HepG2 (cell line): ENCODE results near the gene ZNF334. TPM values are rescaled to one million over a fixed set of nuclear protein-coding genes. Genes with fewer than 3 reads are reported as not detected.

ENCODE experiments used
- ATAC-seq: fragments of 200-7000 bp; cut with Tn5 transposase; 3 replicates; pipeline ENCODE4 v1.9.1; 2020; ENCODE audit warnings: mild to moderate bottlenecking, moderate library complexity
- BruUV-seq: library from RNA; stranded (reverse); fragments of 400-500 nt; replicated peaks from 2 replicates; lab custom pipeline; 2021; lab: Mats Ljungman, UMichigan
- CTCF ChIA-PET: fragments of 300-600 bp; formaldehyde crosslinking; extraction: SDS; loops from one replicate; lab custom pipeline; 2021; ENCODE audit warnings: low total read pairs, inconsistent platforms, low intra/inter-chr PET ratio; lab: Yijun Ruan, JAX
- POLR2A ChIA-PET: fragments of 350-600 bp; sonication (Branson Sonifier 250); formaldehyde crosslinking; loops from one replicate; lab custom pipeline; 2020; ENCODE audit warnings: antibody characterized with exemption, inconsistent platforms; lab: Yijun Ruan, JAX
- DNase-seq: peaks from one replicate; pipeline ENCODE4 v3.0.0-alpha.2; 2015; ENCODE audit warnings: low spot score
- FAIRE-seq: peaks from 3 replicates; lab custom pipeline; 2011; peaks lifted over from hg19 to GRCh38; lab: Jason Lieb, UNC
- H2AFZ ChIP-seq: one replicate; pipeline ENCODE4 v1.6.1; 2011; ENCODE audit warnings: low read length, inconsistent platforms
- H3K27ac ChIP-seq: fragments of 300-600 bp; 3 replicates; pipeline ENCODE4 v1.8.0; 2011; ENCODE audit warnings: mixed run types, mild to moderate bottlenecking, mixed read lengths, low read length, inconsistent platforms; ENCODE audit not compliant: insufficient read depth; ENCODE audit errors: extremely low read length
- H3K27me3 ChIP-seq, 2 experiments: fragments of 200-600 bp in 1 of 2; 2 replicates in 1 of 2; 3 replicates in 1 of 2; pipeline versions ENCODE4 v1.6.0 to v1.8.0; 2011; ENCODE audit warnings: low read length in 2 of 2, mild to moderate bottlenecking in 2 of 2, moderate library complexity in 2 of 2, inconsistent platforms in 1 of 2; ENCODE audit not compliant: insufficient read depth in 2 of 2, control insufficient read depth in 1 of 2
- H3K36me3 ChIP-seq, 2 experiments: fragments of 200-600 bp in 1 of 2; replicated peaks in 1 of 2; 2 replicates in 1 of 2; 3 replicates in 1 of 2; pipeline versions ENCODE4 v1.5.1 to v1.8.0; 2011; ENCODE audit warnings: low read length in 2 of 2, inconsistent platforms in 1 of 2; ENCODE audit not compliant: insufficient read depth in 2 of 2, control insufficient read depth in 1 of 2
- H3K4me1 ChIP-seq: 2 replicates; pipeline ENCODE4 v1.5.1; 2012; ENCODE audit warnings: low read length, inconsistent platforms; ENCODE audit not compliant: insufficient read depth
- H3K4me2 ChIP-seq: 2 replicates; pipeline ENCODE4 v1.6.0; 2011; ENCODE audit warnings: low read depth, low read length, inconsistent platforms
- H3K4me3 ChIP-seq, 3 experiments: fragments of 200-600 bp in 1 of 3; sonication (generic), shearing (Covaris generic) in 1 of 3; replicated peaks in 1 of 3; 2 replicates each; pipeline ENCODE4 v1.5.1; 2011 to 2016; ENCODE audit warnings: low read length in 3 of 3, inconsistent platforms in 2 of 3, low read depth in 2 of 3, mild to moderate bottlenecking in 2 of 3, control low read depth in 1 of 3, mixed read lengths in 1 of 3; ENCODE audit not compliant: insufficient read depth in 1 of 3
- H3K79me2 ChIP-seq: one replicate; pipeline ENCODE4 v1.6.1; 2011; ENCODE audit warnings: low read length, inconsistent platforms; ENCODE audit not compliant: insufficient read depth
- H3K9ac ChIP-seq: 2 replicates; pipeline ENCODE4 v1.6.0; 2011; ENCODE audit warnings: mild to moderate bottlenecking, low read depth, low read length, inconsistent platforms; ENCODE audit not compliant: insufficient read depth
- H3K9me3 ChIP-seq: 2 replicates; pipeline ENCODE4 v1.5.1; 2012; ENCODE audit warnings: mild to moderate bottlenecking, low read length
- H4K20me1 ChIP-seq: 2 replicates; pipeline ENCODE4 v1.6.0; 2011; ENCODE audit warnings: inconsistent platforms, mild to moderate bottlenecking, low read length, moderate library complexity; ENCODE audit not compliant: insufficient read depth
- AGO1 ChIP-seq: fragments of 200-400 bp; formaldehyde crosslinking; IDR thresholded peaks from 2 replicates; pipeline ENCODE4 v1.6.1; 2017; ENCODE audit warnings: mild to moderate bottlenecking, low read depth, low read length, moderate library complexity; ENCODE audit not compliant: poor library complexity, severe bottlenecking
- HOXA9 ChIP-seq: sonication (generic); formaldehyde crosslinking; IDR thresholded peaks from 2 replicates; pipeline ENCODE4 v1.8.1; 2022; ENCODE audit warnings: missing genetic modification reagents, mild to moderate bottlenecking, moderate library complexity, borderline replicate concordance
- KLF6 ChIP-seq: IDR thresholded peaks from 2 replicates; pipeline ENCODE4 v1.8.0; 2016; ENCODE audit warnings: missing biosample characterization, missing genetic modification reagents
- MAFG ChIP-seq: sonication (generic); formaldehyde crosslinking; IDR thresholded peaks from 2 replicates; pipeline ENCODE4 v1.5.1; 2020; ENCODE audit warnings: mild to moderate bottlenecking, missing genetic modification reagents
- NFE2L2 ChIP-seq: fragments of 150-350 bp; IDR thresholded peaks from 2 replicates; pipeline ENCODE4 v1.6.1; 2014; ENCODE audit warnings: low read length
- NFYB ChIP-seq: sonication (generic); formaldehyde crosslinking; IDR thresholded peaks from 2 replicates; pipeline ENCODE4 v1.4.0; 2020; ENCODE audit warnings: missing genetic modification reagents
- XRCC5 ChIP-seq: fragments of 200-400 bp; formaldehyde crosslinking; optimal IDR thresholded peaks from 2 replicates; pipeline ENCODE3; 2017; ENCODE audit warnings: mild to moderate bottlenecking, low read length
- ZZZ3 ChIP-seq: sonication (generic); formaldehyde crosslinking; IDR thresholded peaks from 2 replicates; pipeline ENCODE4 v1.4.0; 2020; ENCODE audit warnings: missing genetic modification reagents, mild to moderate bottlenecking, borderline replicate concordance
- WGBS: methylation state at CpG from one replicate; pipeline ENCODE4 v1.1.6; 2017; ENCODE audit warnings: low lambda C conversion rate; 5-methylcytosine and 5-hydroxymethylcytosine counted together
- in situ Hi-C: cut with HindIII; loops from 2 replicates; pipeline ENCODE4 v1.10.0; 2017; ENCODE audit warnings: low pct_unique_long_range_greater_than_20kb; ENCODE audit not compliant: extremely low pct_ligation_motif_present
- intact Hi-C: fragments of 100-400 bp; cut with micrococcal nuclease; formaldehyde crosslinking; loops from one replicate; pipeline ENCODE4 v1.10.0; 2022; ENCODE audit not compliant: unreplicated experiment
- polyA plus RNA-seq, 8 experiments: library from polyadenylated mRNA; depleted of rRNA in 3 of 8; stranded (reverse) in 7 of 8; unstranded in 1 of 8; fragments of >200 nt; fragmentation: Illumina TruSeq in 4 of 8; extraction: Trizol in 4 of 8; gene quantifications; 2 replicates each; pipeline versions ENCODE4 v1.2.1 to v1.2.3, GENCODE V29; 2011 to 2016; ENCODE audit warnings: low read depth in 4 of 8, missing spikeins in 1 of 8, mixed read lengths in 1 of 8; ENCODE audit not compliant: insufficient read depth in 1 of 8
- total RNA-seq, 5 experiments: library from RNA; depleted of rRNA; stranded (reverse); fragments of >200 nt; fragmentation: Illumina TruSeq; extraction: Trizol; gene quantifications; 2 replicates each; pipeline ENCODE4 v1.2.3, GENCODE V29; 2016; ENCODE audit warnings: low read depth in 1 of 5

Gene ZNF334
- total and polyA plus RNA-seq, 2 of the 13 experiments (the other 11 are each of a cell fraction or from before 2014, with no cell fraction given), result 4.8 to 7.8 TPM

DNA sequence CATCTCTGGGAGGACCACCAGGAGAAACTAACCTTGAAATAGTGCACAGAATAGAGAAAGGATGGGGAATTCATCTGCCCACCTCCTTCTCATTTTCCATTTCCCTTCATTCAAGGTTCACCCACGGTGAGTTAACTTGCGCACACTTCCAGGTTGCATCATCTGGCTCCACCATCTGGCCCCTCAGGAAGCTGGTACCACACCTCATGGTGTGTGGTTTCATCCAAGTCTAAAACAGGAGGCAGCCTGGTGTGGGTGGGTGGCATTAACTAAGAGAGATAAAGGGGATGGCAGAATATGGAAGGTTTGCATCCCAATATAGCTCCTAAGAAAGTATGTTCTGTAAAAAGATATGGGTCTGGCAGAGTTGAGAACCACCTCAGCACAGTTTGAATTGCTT, 3.8 kb downstream of the ZNF334 start:
- Histone ChIP-seq H4K20me1 (no peaks in the 10 kb centered on the region), H3K79me2 (no peaks in the 10 kb centered on the region), H3K27ac (no peak overlapping the region), H3K4me1 (no peaks in the 10 kb centered on the region), H3K9ac (no peak overlapping the region), H3K36me3 (no peaks in the 10 kb centered on the region), H3K9me3 (no peaks in the 10 kb centered on the region), H3K4me2 (no peak overlapping the region), H3K4me3 (no peak overlapping the region), H3K27me3 (peaks cover 0 to 11% of the 10 kb centered on the region in 2 experiments; a peak in 2 of 5 replicates), H2AFZ (no peak overlapping the region)
- CTCF ChIA-PET, result no interaction called here
- POLR2A ChIA-PET, result no interaction called here
- ATAC-seq, result no peak
- TF ChIP-seq XRCC5 (no peak), KLF6 (CRISPR knock-in tag) (no peak), NFYB (CRISPR knock-in tag) (no peak)
- intact Hi-C loops, result no loop called here
- BruUV-seq, result no TSS peak
- DNase-seq, result no peak
- in situ Hi-C loops, result no loop called here
- FAIRE-seq, result no peak
- 71% methylated on average over 2 of the region's 2 CpGs for WGBS

DNA sequence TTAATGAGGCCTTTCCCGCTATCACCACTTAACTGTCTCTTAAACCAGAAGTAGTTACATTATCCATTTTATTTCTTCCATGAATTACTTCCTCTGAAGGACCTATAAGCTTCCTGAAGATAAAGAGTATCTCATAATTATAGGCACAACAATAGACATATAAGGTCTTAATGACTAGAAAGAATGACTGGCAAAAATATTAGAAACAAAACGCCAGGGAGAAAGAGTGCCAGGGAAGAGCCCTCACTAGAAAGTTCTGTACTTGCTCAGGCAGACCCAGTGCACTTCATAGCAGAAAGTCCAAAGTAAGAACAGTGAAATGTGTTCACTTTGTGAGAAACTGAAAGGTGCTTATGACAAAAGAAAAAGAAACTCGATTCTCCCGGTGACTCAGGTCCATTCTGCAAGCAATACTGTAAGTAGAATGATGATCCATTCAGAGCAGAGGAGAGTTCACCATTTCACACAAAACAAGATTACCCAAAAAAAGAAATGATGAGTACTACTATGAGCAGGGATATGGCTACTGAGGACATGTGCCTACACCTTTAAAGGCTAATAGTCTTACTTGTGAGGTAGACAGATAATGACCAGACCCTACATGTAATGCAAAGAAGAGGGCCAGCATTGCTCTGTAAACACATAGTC, 5.5 kb downstream of the ZNF334 start:
- in situ Hi-C loops, result no loop called here
- FAIRE-seq, result no peak
- no peak overlapping the region for H3K4me2 ChIP-seq
- POLR2A ChIA-PET, result no interaction called here
- H3K9ac ChIP-seq, result no peak overlapping the region
- H3K27ac ChIP-seq, result no peak overlapping the region
- no peak for DNase-seq
- H3K4me3 ChIP-seq, result no peak overlapping the region
- no peaks in the 10 kb centered on the region for H3K9me3 ChIP-seq
- CTCF ChIA-PET, result no interaction called here
- intact Hi-C loops, result no loop called here
- peaks cover 0 to 2% of the 10 kb centered on the region in 2 experiments; a peak in 2 of 5 replicates for H3K27me3 ChIP-seq
- TF ChIP-seq HOXA9 (CRISPR knock-in tag), result no peak
- TF ChIP-seq MAFG (CRISPR knock-in tag), result no peak
- no peak for TF ChIP-seq AGO1
- TF ChIP-seq ZZZ3 (CRISPR knock-in tag), result no peak
- peak; percentile 77 for TF ChIP-seq NFE2L2
- ATAC-seq, result no peak
- H4K20me1 ChIP-seq, result no peaks in the 10 kb centered on the region
- no peaks in the 10 kb centered on the region for H3K79me2 ChIP-seq
- no peaks in the 10 kb centered on the region for H3K4me1 ChIP-seq
- H2AFZ ChIP-seq, result no peak overlapping the region
- BruUV-seq, result no TSS peak
- WGBS, result 33% methylated on average over 4 of the region's 4 CpGs
- no peaks in the 10 kb centered on the region for H3K36me3 ChIP-seq
